ENCODE data around the gene E2F2.

Gene E2F2

GRCh38 chr1:23462766-23463165 lies 68.3 kb downstream of the E2F2 start:
- DNase-seq (ENCODE audit: low read depth in 2 of 2) = no peak

DNA sequence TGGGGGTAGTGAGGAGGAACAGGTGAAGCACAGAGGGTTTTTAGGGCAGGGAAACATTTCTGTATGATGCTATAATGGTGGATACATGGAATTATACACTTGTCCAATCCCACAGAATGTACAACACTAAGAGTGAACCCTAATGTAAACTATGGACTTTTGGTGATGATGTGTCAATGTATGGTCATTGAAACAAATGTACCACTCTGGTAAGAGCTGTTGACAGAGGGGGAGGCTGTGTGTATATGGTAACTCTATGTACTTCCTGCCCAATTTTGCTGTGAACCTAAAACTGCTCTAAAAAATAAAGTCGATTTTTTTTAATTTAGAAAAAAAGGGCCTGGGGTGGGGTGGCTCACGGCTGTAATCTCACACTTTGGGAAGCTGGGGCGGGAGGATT lies 70.0 kb downstream of the E2F2 start:
- no peak for DNase-seq (ENCODE audit: low read depth in 2 of 2)

DNA sequence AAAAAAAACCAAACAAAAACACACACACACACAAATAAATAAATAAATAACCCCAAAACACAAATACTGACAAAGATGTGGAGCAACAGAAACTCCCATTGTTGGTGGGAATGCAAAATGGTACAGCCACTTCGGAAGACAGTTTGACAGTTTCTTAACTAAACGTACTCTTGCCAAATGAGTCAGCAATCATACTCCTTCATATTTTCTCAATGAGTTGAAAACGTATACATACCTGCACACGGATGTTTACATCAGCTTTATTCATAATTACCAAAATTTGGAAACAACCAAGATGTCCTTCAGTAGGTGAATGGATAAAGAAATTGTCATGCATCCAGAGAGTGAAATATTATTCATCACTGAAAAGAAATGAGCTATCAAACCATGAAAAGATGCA lies 70.5 kb downstream of the E2F2 start:
- no peak for DNase-seq (ENCODE audit: low read depth in 2 of 2)

DNA sequence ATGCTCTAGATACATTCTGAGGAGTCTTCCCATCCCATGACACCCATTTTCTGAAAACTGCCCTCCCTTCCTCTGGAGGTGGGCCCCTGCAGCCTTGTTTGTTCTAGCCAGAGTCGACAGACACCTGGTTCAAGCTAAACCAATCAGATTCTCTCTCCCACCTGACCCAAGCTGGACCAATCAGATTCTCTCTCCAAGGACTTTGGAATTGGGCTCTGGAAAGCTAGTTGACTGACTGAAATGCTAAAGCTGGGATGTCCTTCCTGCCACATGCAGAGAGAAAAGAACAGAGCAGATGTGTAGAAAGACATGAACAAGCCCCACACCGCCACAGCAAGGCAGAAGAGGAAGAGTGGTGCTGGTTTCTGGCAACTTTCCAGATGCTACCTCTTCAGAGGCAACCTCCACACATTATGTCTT lies 71.7 kb downstream of the E2F2 start:
- DNase-seq (ENCODE audit: low read depth in 2 of 2) = no peak

Measured in activated CD8-positive, alpha-beta memory T cell treated with anti-CD3 and anti-CD28 coated beads for 4 hours (primary cell).